Hypothalamus (tissue), 51 donors: ENCODE results near the gene UPF2.
"Not testable (repeated sequence)": the region's sequence is repeated elsewhere in the genome, so short reads cannot be mapped to it uniquely, and the experiment has no call there.

ENCODE experiments used
- DNase-seq, 51 donors: peaks; one replicate each; lab custom pipeline; 2025; lab: John Stamatoyannopoulos, UW

The UPF2 gene

GRCh38 chr10:12042797-12043651 is at the start of gene UPF2:
TSS of gene UPF2 (minus strand) at chr10:12042809. CDS start at chr10:12035423, 7,386 bp downstream.
- peak; percentile 85 to 99 (median 97) for DNase-seq

GRCh38 chr10:12091421-12091820 is 48.8 kb upstream of the UPF2 start:
- DNase-seq = no peak

GRCh38 chr10:12088919-12089318 is 46.3 kb upstream of the UPF2 start:
- DNase-seq = no peak

GRCh38 chr10:12081879-12082557 is 39.4 kb upstream of the UPF2 start:
- no peak for DNase-seq

GRCh38 chr10:12081470-12081869 is 38.9 kb upstream of the UPF2 start:
- no peak for DNase-seq

- peak in 3 of 51 donors; percentile 4 to 11 (median 4) for DNase-seq
Observed at GRCh38 chr10:12077580-12078180, 35.1 kb upstream of the UPF2 start.

- DNase-seq = no peak
Observed at GRCh38 chr10:12073526-12073925, 30.9 kb upstream of the UPF2 start.

GRCh38 chr10:12071441-12071840 is 28.8 kb upstream of the UPF2 start:
- not testable (repeated sequence) for DNase-seq

GRCh38 chr10:12068449-12069269 is 26.1 kb upstream of the UPF2 start, which contains the start of gene DHTKD1:
TSS of gene DHTKD1 (plus strand) at chr10:12068954. CDS start at chr10:12069034, 80 bp downstream.
- DNase-seq = peak; percentile 56 to 100 (median 97)

- DNase-seq = no peak
Observed at GRCh38 chr10:12067336-12067735, 24.7 kb upstream of the UPF2 start.

GRCh38 chr10:12063483-12063818 is 20.8 kb upstream of the UPF2 start:
- no peak for DNase-seq

GRCh38 chr10:12062754-12063482 is 20.3 kb upstream of the UPF2 start:
- no peak for DNase-seq

GRCh38 chr10:12061124-12061523 is 18.5 kb upstream of the UPF2 start:
- no peak for DNase-seq

GRCh38 chr10:12056748-12057147 is 14.1 kb upstream of the UPF2 start:
- peak in 1 of 51 donors; percentile 2 for DNase-seq

- no peak for DNase-seq
Observed at GRCh38 chr10:12055732-12056131, 13.1 kb upstream of the UPF2 start.

- DNase-seq = no peak
Observed at GRCh38 chr10:12051241-12051640, 8.6 kb upstream of the UPF2 start.

- no peak for DNase-seq
Observed at GRCh38 chr10:12050528-12050927, 7.9 kb upstream of the UPF2 start.

- DNase-seq = no peak
Observed at GRCh38 chr10:12048547-12048946, 5.9 kb upstream of the UPF2 start.

- DNase-seq = no peak
Observed at GRCh38 chr10:12045596-12045995, 3.0 kb upstream of the UPF2 start.

GRCh38 chr10:12042409-12042796 is 206 bp downstream of the UPF2 start:
- DNase-seq = peak in 22 of 51 donors; percentile 24 to 73 (median 52)
